K562 (cell line): Measurements from ENCODE around the gene TEX48. TPM values are rescaled to one million over a fixed set of nuclear protein-coding genes. Genes with fewer than 3 reads are reported as not detected.

Source experiments
- ATAC-seq: fragments of 200-7000 bp; cut with Tn5 transposase; 3 replicates; pipeline ENCODE4 v1.9.1; 2020; ENCODE audit warnings: moderate library complexity
- BruUV-seq: library from RNA; stranded (reverse); fragments of 400-500 nt; replicated peaks from 2 replicates; lab custom pipeline; 2021; lab: Mats Ljungman, UMichigan
- CTCF ChIA-PET: fragments of 300-600 bp; formaldehyde crosslinking; extraction: SDS; loops from one replicate; lab custom pipeline; 2021; ENCODE audit warnings: low intra/inter-chr PET ratio; lab: Yijun Ruan, JAX
- POLR2A ChIA-PET: fragments of 300-600, 350-650 bp; sonication (Branson Sonifier 250); formaldehyde crosslinking; extraction: SDS; loops from one replicate; lab custom pipeline; 2021; ENCODE audit warnings: antibody characterized with exemption, inconsistent platforms; lab: Yijun Ruan, JAX
- DNase-seq, 4 experiments: peaks; one replicate each; pipeline versions ENCODE4 v3.0.0 to v3.0.0-alpha.2; 2011 to 2018; ENCODE audit warnings: low spot score in 3 of 4, mixed read lengths in 3 of 4; ENCODE audit errors: extremely low read depth in 1 of 4
- FAIRE-seq: peaks from 2 replicates; lab custom pipeline; 2011; peaks lifted over from hg19 to GRCh38; lab: Jason Lieb, UNC
- H2AFZ ChIP-seq: 2 replicates; pipeline ENCODE4 v1.6.0; 2011; ENCODE audit warnings: low read depth, low read length, control low read depth, inconsistent platforms
- H3K27ac ChIP-seq: fragments of 200-600 bp; 3 replicates; pipeline ENCODE4 v1.8.0; 2011; ENCODE audit warnings: low read depth, mild to moderate bottlenecking, control low read depth, inconsistent platforms, low read length, moderate library complexity, mixed read lengths; ENCODE audit errors: extremely low read depth
- H3K27me3 ChIP-seq, 2 experiments: fragments of 300-600 bp in 1 of 2; 2 replicates in 1 of 2; 3 replicates in 1 of 2; pipeline versions ENCODE4 v1.6.0 to v1.8.0; 2011; ENCODE audit warnings: inconsistent platforms in 2 of 2, low read length in 2 of 2, mild to moderate bottlenecking in 1 of 2, mixed read lengths in 1 of 2, moderate library complexity in 1 of 2; ENCODE audit not compliant: control insufficient read depth in 2 of 2, insufficient read depth in 2 of 2
- H3K36me3 ChIP-seq: fragments of 300-600 bp; 3 replicates; pipeline ENCODE4 v1.8.0; 2011; ENCODE audit warnings: mild to moderate bottlenecking, low read length, inconsistent platforms; ENCODE audit not compliant: control insufficient read depth, insufficient read depth
- H3K4me1 ChIP-seq, 2 experiments: fragments of 200-600 bp in 1 of 2; replicated peaks in 1 of 2; 2 replicates in 1 of 2; 3 replicates in 1 of 2; pipeline versions ENCODE4 v1.5.1 to v1.8.0; 2011; ENCODE audit warnings: inconsistent platforms in 2 of 2, low read length in 2 of 2, mild to moderate bottlenecking in 1 of 2, mixed read lengths in 1 of 2, moderate library complexity in 1 of 2; ENCODE audit not compliant: control insufficient read depth in 2 of 2, insufficient read depth in 2 of 2
- H3K4me2 ChIP-seq: 2 replicates; pipeline ENCODE4 v1.6.1; 2011; ENCODE audit warnings: low read length, control low read depth, inconsistent platforms, mixed read lengths; ENCODE audit not compliant: insufficient read depth
- H3K4me3 ChIP-seq: fragments of 200-600 bp; sonication (generic), shearing (Covaris generic); 2 replicates; pipeline ENCODE4 v1.5.1; 2016; ENCODE audit warnings: control low read depth, inconsistent platforms
- H3K79me2 ChIP-seq: fragments of 200-600 bp; 3 replicates; pipeline ENCODE4 v1.8.0; 2011; ENCODE audit warnings: low read length, inconsistent platforms; ENCODE audit not compliant: control insufficient read depth, insufficient read depth
- H3K9ac ChIP-seq, 2 experiments: 2 replicates each; pipeline versions ENCODE4 v1.6.0 to v1.6.1; 2011; ENCODE audit warnings: low read depth in 2 of 2, low read length in 2 of 2, control low read depth in 1 of 2, inconsistent platforms in 1 of 2, mild to moderate bottlenecking in 1 of 2, mixed read lengths in 1 of 2; ENCODE audit not compliant: insufficient read depth in 1 of 2
- H3K9me1 ChIP-seq: one replicate; pipeline ENCODE4 v1.6.0; 2011; ENCODE audit warnings: inconsistent platforms, mild to moderate bottlenecking, low read length, moderate library complexity; ENCODE audit not compliant: control insufficient read depth, insufficient read depth
- H3K9me3 ChIP-seq: replicated peaks from 2 replicates; pipeline ENCODE4 v1.5.1; 2011; ENCODE audit warnings: low read depth, low read length, inconsistent platforms; ENCODE audit not compliant: control insufficient read depth, insufficient read depth
- H4K20me1 ChIP-seq: replicated peaks from 2 replicates; pipeline ENCODE4 v1.6.1; 2011; ENCODE audit warnings: low read length, inconsistent platforms, mixed read lengths; ENCODE audit not compliant: control insufficient read depth, insufficient read depth
- BACH1 ChIP-seq: fragments of 200-800 bp; sonication (Bioruptor generic); IDR thresholded peaks from 2 replicates; pipeline ENCODE4 v1.6.1; 2016; ENCODE audit warnings: missing genetic modification characterization, missing compliant biosample characterization
- CBX8 ChIP-seq: fragments of 200-600 bp; sonication (generic); IDR thresholded peaks from 2 replicates; pipeline ENCODE4 v1.6.1; 2012; ENCODE audit warnings: borderline replicate concordance, mixed run types, low read depth, mild to moderate bottlenecking, moderate library complexity, mixed read lengths, low read length, control low read depth, inconsistent platforms; ENCODE audit not compliant: poor library complexity, severe bottlenecking; ENCODE audit errors: extremely low read depth
- ELF1 ChIP-seq: fragments of 200-800 bp; sonication (Bioruptor generic); IDR thresholded peaks from 2 replicates; pipeline ENCODE4 v1.6.1; 2016; ENCODE audit warnings: missing genetic modification characterization, missing compliant biosample characterization
- FOXM1 ChIP-seq, 2 experiments: fragments of 450-650 bp in 1 of 2; sonication (generic) in 1 of 2; formaldehyde crosslinking in 1 of 2; IDR thresholded peaks; 2 replicates each; pipeline versions ENCODE4 v1.6.1 to v1.9.0; 2017 to 2022; ENCODE audit warnings: low read depth in 2 of 2, mild to moderate bottlenecking in 2 of 2, missing genetic modification reagents in 1 of 2, moderate library complexity in 1 of 2
- HMG20A ChIP-seq: fragments of 450-650 bp; formaldehyde crosslinking; conservative IDR thresholded peaks from 2 replicates; pipeline ENCODE4 v1.4.0; 2020; ENCODE audit warnings: mild to moderate bottlenecking, mixed read lengths
- KLF13 ChIP-seq: fragments of 450-650 bp; IDR thresholded peaks from 2 replicates; pipeline ENCODE4 v1.6.1; 2016; ENCODE audit warnings: missing genetic modification characterization, low read depth, mild to moderate bottlenecking, missing compliant biosample characterization, moderate library complexity, borderline replicate concordance
- MAFF ChIP-seq: IDR thresholded peaks from 2 replicates; pipeline ENCODE4 v1.6.1; 2012; ENCODE audit warnings: low read length, improper control_type of control experiment
- SMARCE1 ChIP-seq: fragments of 450-650 bp; IDR thresholded peaks from 2 replicates; pipeline ENCODE4 v1.7.1; 2016; ENCODE audit warnings: mild to moderate bottlenecking
- ZKSCAN8 ChIP-seq: fragments of 200-800 bp; sonication (Bioruptor generic); IDR thresholded peaks from 2 replicates; pipeline ENCODE4 v1.6.1; 2016; ENCODE audit warnings: missing genetic modification characterization, missing compliant biosample characterization
- ZNF76 ChIP-seq: fragments of 250-450 bp; sonication (Bioruptor Pico); IDR thresholded peaks from 2 replicates; pipeline ENCODE4 v1.4.0; 2020; ENCODE audit warnings: mild to moderate bottlenecking, moderate library complexity, borderline replicate concordance
- WGBS: fragments of 100-300 bp; shearing (Covaris generic); methylation state at CpG from one replicate; pipeline ENCODE4 v1.1.6; 2016; ENCODE audit warnings: low coverage, mixed read lengths; ENCODE audit not compliant: insufficient coverage; ENCODE audit errors: missing lambda C conversion rate; 5-methylcytosine and 5-hydroxymethylcytosine counted together
- in situ Hi-C: fragments of 300-500 bp; cut with MboI; formaldehyde crosslinking; loops from 4 replicates; pipeline ENCODE4 v1.15.0; 2018; ENCODE audit warnings: inconsistent platforms, mixed read lengths
- intact Hi-C: fragments of 100-400 bp; cut with micrococcal nuclease; formaldehyde crosslinking; loops from 2 replicates; pipeline ENCODE4 v1.14.2; 2022
- polyA plus RNA-seq, 8 experiments: library from polyadenylated mRNA; depleted of rRNA in 4 of 8; stranded (reverse) in 5 of 8; unstranded in 3 of 8; fragments of >200 nt; fragmentation: Nextera tagmentation in 2 of 8; fragmentation: Illumina TruSeq in 1 of 8; extraction: Ambion mirVana in 2 of 8; extraction: Trizol in 1 of 8; gene quantifications; 2 replicates each; pipeline versions ENCODE4 v1.2.1 to v1.2.3, GENCODE V29; 2011 to 2014; ENCODE audit warnings: inconsistent platforms in 1 of 8, missing spikeins in 1 of 8
- total RNA-seq, 7 experiments: library from RNA; depleted of rRNA in 6 of 7; stranded (reverse); fragments of >200 nt in 6 of 7; fragmentation: Illumina TruSeq in 2 of 7; extraction: Trizol in 2 of 7; gene quantifications; 2 replicates each; pipeline versions ENCODE4 v1.2.1 to v1.2.3, GENCODE V29; 2011 to 2021; ENCODE audit warnings: low replicate concordance in 1 of 7
- TF ChIP-seq, protein P1 (sequence below): sonication (generic); formaldehyde crosslinking; IDR thresholded peaks from 2 replicates; pipeline ENCODE4 v1.8.1; 2023; ENCODE audit warnings: mild to moderate bottlenecking, missing genetic modification reagents
- TF ChIP-seq, protein P2 (sequence below): fragments of 200-800 bp; sonication (Bioruptor generic); IDR thresholded peaks from 2 replicates; pipeline ENCODE4 v1.6.1; 2017; ENCODE audit warnings: missing genetic modification characterization, missing compliant biosample characterization

TEX48 gene
- total and polyA plus RNA-seq, 9 of the 15 experiments (the other 6 are each of a cell fraction or from before 2014, with no cell fraction given), result not detected

DNA sequence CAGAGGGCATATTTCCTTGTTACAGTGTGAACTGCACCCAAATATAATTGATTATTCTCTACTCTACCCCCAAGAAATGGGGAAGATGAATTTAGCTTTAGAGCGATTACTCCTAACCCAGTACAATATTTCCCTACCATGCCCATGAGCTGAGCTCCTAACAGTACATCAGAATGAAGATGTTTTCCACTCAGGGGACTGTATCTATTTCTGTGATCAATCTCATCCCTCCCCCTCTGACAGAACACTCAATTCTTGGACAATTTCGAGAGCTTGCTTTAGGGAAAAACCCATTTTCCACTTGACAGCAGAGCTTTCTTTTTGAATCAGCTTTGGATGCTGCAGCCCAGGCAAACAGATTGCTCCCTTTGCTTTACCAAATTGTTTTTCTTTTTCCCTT lies 24.7 kb upstream of the TEX48 start:
- Histone ChIP-seq H4K20me1 (no peaks in the 10 kb centered on the region), H3K79me2 (no peaks in the 10 kb centered on the region), H3K9me3 (no peaks in the 10 kb centered on the region), H3K4me2 (no peak overlapping the region), H3K9ac (no peak overlapping the region), H2AFZ (no peak overlapping the region), H3K36me3 (no peaks in the 10 kb centered on the region)
- DNase-seq (no peak), FAIRE-seq (no peak)
- TF ChIP-seq FOXM1 (IDR thresholded peaks at IDR 0.05; ENCODE audit: low read depth) (no peak), FOXM1 (CRISPR knock-in tag; IDR thresholded peaks at IDR 0.05; ENCODE audit: low read depth) (no peak), ZKSCAN8 (no peak), HMG20A (no peak), SMARCE1 (no peak), MAFF (no peak), KLF13 (tag) (no peak), ELF1 (tag) (no peak), CBX8 (no peak), ZNF76 (CRISPR knock-in tag) (no peak), BACH1 (no peak)
- TF ChIP-seq, protein P1, sequence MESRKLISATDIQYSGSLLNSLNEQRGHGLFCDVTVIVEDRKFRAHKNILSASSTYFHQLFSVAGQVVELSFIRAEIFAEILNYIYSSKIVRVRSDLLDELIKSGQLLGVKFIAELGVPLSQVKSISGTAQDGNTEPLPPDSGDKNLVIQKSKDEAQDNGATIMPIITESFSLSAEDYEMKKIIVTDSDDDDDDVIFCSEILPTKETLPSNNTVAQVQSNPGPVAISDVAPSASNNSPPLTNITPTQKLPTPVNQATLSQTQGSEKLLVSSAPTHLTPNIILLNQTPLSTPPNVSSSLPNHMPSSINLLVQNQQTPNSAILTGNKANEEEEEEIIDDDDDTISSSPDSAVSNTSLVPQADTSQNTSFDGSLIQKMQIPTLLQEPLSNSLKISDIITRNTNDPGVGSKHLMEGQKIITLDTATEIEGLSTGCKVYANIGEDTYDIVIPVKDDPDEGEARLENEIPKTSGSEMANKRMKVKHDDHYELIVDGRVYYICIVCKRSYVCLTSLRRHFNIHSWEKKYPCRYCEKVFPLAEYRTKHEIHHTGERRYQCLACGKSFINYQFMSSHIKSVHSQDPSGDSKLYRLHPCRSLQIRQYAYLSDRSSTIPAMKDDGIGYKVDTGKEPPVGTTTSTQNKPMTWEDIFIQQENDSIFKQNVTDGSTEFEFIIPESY (CRISPR knock-in tag), result no peak
- TF ChIP-seq, protein P2, sequence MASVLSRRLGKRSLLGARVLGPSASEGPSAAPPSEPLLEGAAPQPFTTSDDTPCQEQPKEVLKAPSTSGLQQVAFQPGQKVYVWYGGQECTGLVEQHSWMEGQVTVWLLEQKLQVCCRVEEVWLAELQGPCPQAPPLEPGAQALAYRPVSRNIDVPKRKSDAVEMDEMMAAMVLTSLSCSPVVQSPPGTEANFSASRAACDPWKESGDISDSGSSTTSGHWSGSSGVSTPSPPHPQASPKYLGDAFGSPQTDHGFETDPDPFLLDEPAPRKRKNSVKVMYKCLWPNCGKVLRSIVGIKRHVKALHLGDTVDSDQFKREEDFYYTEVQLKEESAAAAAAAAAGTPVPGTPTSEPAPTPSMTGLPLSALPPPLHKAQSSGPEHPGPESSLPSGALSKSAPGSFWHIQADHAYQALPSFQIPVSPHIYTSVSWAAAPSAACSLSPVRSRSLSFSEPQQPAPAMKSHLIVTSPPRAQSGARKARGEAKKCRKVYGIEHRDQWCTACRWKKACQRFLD, result no peak
- TF ChIP-seq, all 486 proteins: peak for 0
- Histone ChIP-seq H3K4me3 (no peak overlapping the region), H3K27me3 (peaks cover 10 to 12% of the 10 kb centered on the region in 2 experiments; a peak in 4 of 5 replicates), H3K4me1 (no peaks in the 10 kb centered on the region), H3K9me1 (no peaks in the 10 kb centered on the region), H3K27ac (no peak overlapping the region)
- ChIA-PET POLR2A (interaction anchor here (1.2 to 1.4 kb wide), 2 partner anchors 11 to 29 kb away, joined by 4 read pairs; no protein-coding TSS in a partner anchor), CTCF (no interaction called here)
- WGBS, result 0% methylated on average over 2 of the region's 2 CpGs
- intact Hi-C loops, result no loop called here
- ATAC-seq, result no peak
- no TSS peak for BruUV-seq
- in situ Hi-C loops, result no loop called here
